BLaER1 (cell line): ENCODE data around the gene NELL2.

Experiments used
- H3K27ac ChIP-seq: shearing (Covaris generic); formaldehyde crosslinking; 2 replicates; pipeline ENCODE4 v1.8.1; 2022
- H3K27me3 ChIP-seq: shearing (Covaris generic); formaldehyde crosslinking; 2 replicates; pipeline ENCODE4 v1.8.1; 2022
- H3K36me3 ChIP-seq: shearing (Covaris generic); formaldehyde crosslinking; 2 replicates; pipeline ENCODE4 v1.8.1; 2022
- H3K4me1 ChIP-seq: shearing (Covaris generic); formaldehyde crosslinking; 2 replicates; pipeline ENCODE4 v1.8.1; 2022
- H3K4me2 ChIP-seq: shearing (Covaris generic); formaldehyde crosslinking; 2 replicates; pipeline ENCODE4 v1.8.1; 2022
- H3K4me3 ChIP-seq: shearing (Covaris generic); formaldehyde crosslinking; 2 replicates; pipeline ENCODE4 v1.8.1; 2022
- H3K9ac ChIP-seq: shearing (Covaris generic); formaldehyde crosslinking; 2 replicates; pipeline ENCODE4 v1.8.1; 2022
- H3K9me3 ChIP-seq: shearing (Covaris generic); formaldehyde crosslinking; 2 replicates; pipeline ENCODE4 v1.8.1; 2022
- H4K20me1 ChIP-seq: shearing (Covaris generic); formaldehyde crosslinking; 2 replicates; pipeline ENCODE4 v1.8.1; 2022
- Cebpa-rat ChIP-seq: shearing (Covaris generic); IDR thresholded peaks from 2 replicates; pipeline ENCODE4 v1.8.1; 2022

Gene NELL2

GRCh38 chr12:44674875-44675274, 201.2 kb downstream of the NELL2 start:
- H3K27me3 ChIP-seq: no peaks in the 10 kb centered on the region
- H3K9me3 ChIP-seq: peaks cover 1% of the 10 kb centered on the region
- H3K36me3 ChIP-seq: no peaks in the 10 kb centered on the region
- peaks cover 13% of the 10 kb centered on the region for H3K4me1 ChIP-seq
- no peak overlapping the region for H3K9ac ChIP-seq
- H3K27ac ChIP-seq: no peak overlapping the region
- no peak overlapping the region for H3K4me3 ChIP-seq
- no peak for TF ChIP-seq Cebpa-rat
- H4K20me1 ChIP-seq: no peaks in the 10 kb centered on the region
- H3K4me2 ChIP-seq: no peak overlapping the region

- Histone ChIP-seq H3K27ac (no peak overlapping the region), H3K4me2 (no peak overlapping the region), H3K27me3 (no peaks in the 10 kb centered on the region), H4K20me1 (no peaks in the 10 kb centered on the region), H3K9ac (no peak overlapping the region), H3K9me3 (peaks cover 8% of the 10 kb centered on the region), H3K4me1 (peaks cover 13% of the 10 kb centered on the region), H3K36me3 (no peaks in the 10 kb centered on the region), H3K4me3 (no peak overlapping the region)
- no peak for TF ChIP-seq Cebpa-rat
Measured at GRCh38 chr12:44673811-44674210, 202.3 kb downstream of the NELL2 start.

- H3K27ac ChIP-seq: no peak overlapping the region
- TF ChIP-seq Cebpa-rat: no peak
- no peak overlapping the region for H3K4me2 ChIP-seq
- peaks cover 13% of the 10 kb centered on the region for H3K4me1 ChIP-seq
- H3K9ac ChIP-seq: no peak overlapping the region
- H4K20me1 ChIP-seq: no peaks in the 10 kb centered on the region
- H3K4me3 ChIP-seq: no peak overlapping the region
- peaks cover 19% of the 10 kb centered on the region for H3K9me3 ChIP-seq
- H3K27me3 ChIP-seq: no peaks in the 10 kb centered on the region
- no peaks in the 10 kb centered on the region for H3K36me3 ChIP-seq
Measured at GRCh38 chr12:44672042-44672441, 204.1 kb downstream of the NELL2 start.

GRCh38 chr12:44668443-44668842, 207.7 kb downstream of the NELL2 start:
- H3K27ac ChIP-seq: no peak overlapping the region
- no peaks in the 10 kb centered on the region for H3K4me1 ChIP-seq
- H3K4me3 ChIP-seq: no peak overlapping the region
- H3K9me3 ChIP-seq: peaks cover 19% of the 10 kb centered on the region
- H4K20me1 ChIP-seq: no peaks in the 10 kb centered on the region
- no peak for TF ChIP-seq Cebpa-rat
- no peak overlapping the region for H3K4me2 ChIP-seq
- no peaks in the 10 kb centered on the region for H3K36me3 ChIP-seq
- no peak overlapping the region for H3K9ac ChIP-seq
- H3K27me3 ChIP-seq: no peaks in the 10 kb centered on the region

GRCh38 chr12:44667461-44667860, 208.7 kb downstream of the NELL2 start:
- no peak overlapping the region for H3K4me3 ChIP-seq
- H3K4me2 ChIP-seq: no peak overlapping the region
- H3K27ac ChIP-seq: no peak overlapping the region
- H4K20me1 ChIP-seq: no peaks in the 10 kb centered on the region
- H3K4me1 ChIP-seq: no peaks in the 10 kb centered on the region
- H3K27me3 ChIP-seq: no peaks in the 10 kb centered on the region
- peaks cover 19% of the 10 kb centered on the region for H3K9me3 ChIP-seq
- TF ChIP-seq Cebpa-rat: no peak
- H3K36me3 ChIP-seq: no peaks in the 10 kb centered on the region
- H3K9ac ChIP-seq: no peak overlapping the region

- no peak for TF ChIP-seq Cebpa-rat
- Histone ChIP-seq H3K4me3 (no peak overlapping the region), H4K20me1 (no peaks in the 10 kb centered on the region), H3K4me1 (no peaks in the 10 kb centered on the region), H3K36me3 (no peaks in the 10 kb centered on the region), H3K4me2 (no peak overlapping the region), H3K27me3 (no peaks in the 10 kb centered on the region), H3K27ac (no peak overlapping the region), H3K9me3 (peaks cover 5% of the 10 kb centered on the region; the same call in 1 of the 2 replicates), H3K9ac (no peak overlapping the region)
Measured at GRCh38 chr12:44663291-44663690, 212.8 kb downstream of the NELL2 start.

- Histone ChIP-seq H4K20me1 (no peaks in the 10 kb centered on the region), H3K4me3 (no peak overlapping the region), H3K9me3 (no peaks in the 10 kb centered on the region), H3K27me3 (no peaks in the 10 kb centered on the region), H3K4me1 (no peaks in the 10 kb centered on the region), H3K36me3 (no peaks in the 10 kb centered on the region), H3K9ac (no peak overlapping the region), H3K27ac (no peak overlapping the region), H3K4me2 (no peak overlapping the region)
- no peak for TF ChIP-seq Cebpa-rat
Measured at GRCh38 chr12:44655846-44656245, 220.3 kb downstream of the NELL2 start.

- H3K9me3 ChIP-seq: no peaks in the 10 kb centered on the region
- no peak for TF ChIP-seq Cebpa-rat
- no peak overlapping the region for H3K27ac ChIP-seq
- no peaks in the 10 kb centered on the region for H3K27me3 ChIP-seq
- H4K20me1 ChIP-seq: no peaks in the 10 kb centered on the region
- H3K9ac ChIP-seq: no peak overlapping the region
- no peaks in the 10 kb centered on the region for H3K36me3 ChIP-seq
- H3K4me2 ChIP-seq: no peak overlapping the region
- H3K4me3 ChIP-seq: no peak overlapping the region
- no peaks in the 10 kb centered on the region for H3K4me1 ChIP-seq
Measured at GRCh38 chr12:44654646-44655639, 221.2 kb downstream of the NELL2 start.

GRCh38 chr12:44653861-44654527, 222.1 kb downstream of the NELL2 start:
- Histone ChIP-seq H3K36me3 (no peaks in the 10 kb centered on the region), H3K4me2 (no peak overlapping the region), H3K4me3 (no peak overlapping the region), H3K9ac (no peak overlapping the region), H3K9me3 (no peaks in the 10 kb centered on the region), H3K27me3 (no peaks in the 10 kb centered on the region), H3K27ac (no peak overlapping the region), H3K4me1 (no peaks in the 10 kb centered on the region), H4K20me1 (no peaks in the 10 kb centered on the region)
- TF ChIP-seq Cebpa-rat: no peak

- H4K20me1 ChIP-seq: no peaks in the 10 kb centered on the region
- no peaks in the 10 kb centered on the region for H3K36me3 ChIP-seq
- no peak overlapping the region for H3K4me2 ChIP-seq
- no peak overlapping the region for H3K9ac ChIP-seq
- H3K4me1 ChIP-seq: no peaks in the 10 kb centered on the region
- H3K9me3 ChIP-seq: no peaks in the 10 kb centered on the region
- H3K27me3 ChIP-seq: no peaks in the 10 kb centered on the region
- H3K27ac ChIP-seq: no peak overlapping the region
- H3K4me3 ChIP-seq: no peak overlapping the region
- no peak for TF ChIP-seq Cebpa-rat
Measured at GRCh38 chr12:44649693-44650092, 226.4 kb downstream of the NELL2 start.
